Umbilical cord (tissue), 2 donors: ENCODE results near the gene VPS13D. TPM values are rescaled to one million over a fixed set of nuclear protein-coding genes. Genes with fewer than 3 reads are reported as not detected.
"Not testable (repeated sequence)": the region's sequence is repeated elsewhere in the genome, so short reads cannot be mapped to it uniquely, and the experiment has no call there.

ENCODE experiments used
- DNase-seq: peaks from one replicate; pipeline ENCODE4 v3.0.0-alpha.2; 2015; ENCODE audit warnings: low spot score
- total RNA-seq: library from RNA; depleted of rRNA; stranded (reverse); fragments of >200 nt; gene quantifications from one replicate; pipeline ENCODE4 v1.2.3, GENCODE V29; 2014; ENCODE audit warnings: low replicate concordance; ENCODE audit not compliant: insufficient read depth

Gene VPS13D
- total RNA-seq, 1 donor from 2014 or later, result 31.3 TPM

DNA sequence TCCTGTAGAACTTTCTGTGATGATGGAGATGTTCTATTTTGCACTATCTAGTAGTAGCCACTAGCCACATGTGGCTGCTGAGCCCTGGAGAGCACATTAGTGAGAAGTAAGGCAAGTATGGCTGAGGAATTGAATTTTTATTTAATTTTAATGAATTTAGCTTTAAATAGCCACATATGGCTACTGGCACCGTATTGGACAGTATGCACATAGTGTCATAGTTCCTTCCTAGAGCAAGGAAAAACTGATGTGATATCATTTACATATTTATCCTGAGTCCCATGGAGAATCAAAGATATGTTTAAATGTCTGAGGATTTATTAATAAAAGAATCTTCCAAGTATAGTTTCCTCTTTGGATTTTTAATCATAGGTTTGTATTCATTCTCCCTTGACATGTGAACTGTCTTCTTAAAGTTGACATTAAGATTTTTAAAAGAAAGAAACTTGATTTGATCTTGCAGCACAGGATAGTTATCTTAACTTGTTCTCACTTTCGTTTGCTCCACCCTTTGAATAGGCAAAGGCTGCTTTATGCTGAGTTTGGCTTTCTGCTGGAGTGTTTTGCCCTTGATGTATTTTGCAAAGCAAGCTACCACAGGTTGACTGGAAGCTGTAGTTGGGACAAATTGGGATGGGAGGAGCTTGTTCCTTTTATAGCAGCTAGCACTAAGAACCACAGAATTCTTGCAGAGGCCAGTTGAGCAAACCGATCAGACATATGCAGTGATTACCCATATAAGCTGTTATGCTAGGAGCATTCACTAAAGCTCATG, 129.7 kb downstream of the VPS13D start:
- peak; percentile 56 for DNase-seq

DNA sequence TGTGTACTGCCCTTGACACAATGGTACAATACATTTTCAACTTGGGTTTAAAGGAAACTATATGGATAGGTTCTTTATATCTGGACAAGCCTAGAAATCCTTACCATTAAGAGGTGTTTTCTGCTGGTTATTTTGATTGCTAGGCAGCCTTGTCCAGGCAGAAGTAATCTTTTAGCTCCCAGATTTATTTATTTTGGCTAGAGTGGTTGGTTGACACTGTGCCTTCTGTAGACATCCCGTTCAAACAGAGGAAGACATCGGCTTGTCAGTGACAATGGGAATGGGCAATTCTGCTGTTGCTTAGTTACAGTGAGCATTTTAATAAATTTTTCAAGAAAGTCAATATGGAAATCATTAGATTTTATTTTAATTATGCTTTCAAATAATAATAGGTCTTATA, 138.8 kb downstream of the VPS13D start:
- DNase-seq, result no peak

DNA sequence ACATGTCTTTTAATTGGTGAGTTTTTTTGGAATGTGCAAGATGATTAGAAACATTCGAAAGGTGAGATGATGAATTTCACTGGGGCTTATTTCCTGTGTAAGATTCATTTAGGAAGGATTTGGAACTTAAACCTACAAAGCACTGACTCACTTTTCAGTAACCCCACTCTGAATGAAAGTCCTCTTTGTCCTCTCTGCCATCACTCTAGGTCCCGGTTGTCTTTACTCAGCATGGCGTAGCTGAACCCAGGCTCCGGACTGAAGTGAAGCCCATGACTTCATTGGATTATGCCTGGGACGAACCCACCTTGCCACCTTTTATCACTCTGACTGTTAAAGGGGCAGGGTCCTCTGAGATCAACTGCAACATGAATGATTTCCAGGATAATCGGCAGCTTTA, 139.4 kb downstream of the VPS13D start:
- no peak for DNase-seq

DNA sequence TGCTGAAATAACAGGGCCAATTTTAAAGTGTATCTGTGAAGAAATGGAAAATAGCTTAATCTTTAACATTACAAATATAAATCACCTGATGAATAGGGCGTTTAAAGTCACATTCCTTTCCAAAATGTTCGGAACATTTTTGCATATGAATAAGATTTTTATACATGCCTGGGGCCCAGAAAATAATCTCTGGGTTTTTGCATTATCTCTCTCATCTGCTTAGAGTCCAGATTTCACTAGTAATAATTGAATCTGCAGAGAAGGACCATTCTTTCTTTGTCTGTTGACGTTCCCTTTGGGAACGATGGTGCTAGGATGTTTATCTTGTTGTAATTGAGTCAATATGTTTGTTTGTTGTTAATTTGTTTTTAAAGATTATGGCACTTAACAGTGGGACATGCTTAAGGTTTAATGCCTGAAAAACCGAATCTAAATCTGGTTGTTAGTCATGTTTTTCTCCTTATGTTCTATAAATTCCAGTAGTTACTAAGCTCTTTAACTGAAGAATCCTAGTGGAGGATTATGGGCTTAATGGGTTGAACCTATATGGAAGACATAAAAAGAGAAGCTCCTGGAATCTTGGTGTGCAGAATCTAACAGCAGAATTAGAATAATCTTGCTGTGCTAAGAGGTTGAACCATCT, 140.6 kb downstream of the VPS13D start:
- peak; percentile 90 for DNase-seq

DNA sequence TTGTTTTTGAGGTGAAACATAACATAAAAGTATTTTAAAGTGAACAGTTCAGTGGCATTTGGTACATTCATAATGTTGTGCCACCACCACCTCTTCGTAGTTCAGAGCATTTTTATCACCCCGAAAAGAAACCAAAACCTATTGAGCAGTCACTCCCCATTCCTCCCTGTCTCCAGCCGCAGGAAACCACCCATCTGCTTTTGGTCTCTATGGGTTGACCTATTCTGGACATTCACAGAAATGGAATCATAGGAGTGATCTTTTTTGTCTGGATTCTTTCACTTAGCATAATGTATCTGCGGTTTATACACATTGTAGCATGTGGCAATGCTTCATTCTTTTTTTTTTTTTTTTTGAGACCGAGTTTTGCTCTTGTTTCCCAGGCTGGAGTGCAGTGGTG, 141.2 kb downstream of the VPS13D start:
- peak; percentile 76 for DNase-seq

DNA sequence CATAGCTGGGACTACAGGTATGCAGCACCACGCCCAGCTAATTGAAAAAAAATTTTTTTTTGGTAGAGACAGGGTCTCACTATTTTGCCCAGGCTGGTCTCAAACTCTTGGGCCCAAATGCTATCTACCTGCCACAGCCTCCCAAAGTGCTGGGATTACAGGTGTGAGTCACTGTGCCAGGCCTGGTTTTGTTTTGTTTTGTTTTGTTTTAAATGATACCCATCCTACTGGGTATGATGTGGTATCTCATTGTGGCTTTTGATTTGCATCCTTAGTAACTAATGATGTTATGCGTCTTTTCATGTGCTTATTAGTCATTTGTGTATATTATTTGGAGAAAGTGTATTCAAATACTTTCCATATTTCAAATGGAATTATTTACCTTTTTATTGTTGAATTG, 142.3 kb downstream of the VPS13D start:
- no peak for DNase-seq

DNA sequence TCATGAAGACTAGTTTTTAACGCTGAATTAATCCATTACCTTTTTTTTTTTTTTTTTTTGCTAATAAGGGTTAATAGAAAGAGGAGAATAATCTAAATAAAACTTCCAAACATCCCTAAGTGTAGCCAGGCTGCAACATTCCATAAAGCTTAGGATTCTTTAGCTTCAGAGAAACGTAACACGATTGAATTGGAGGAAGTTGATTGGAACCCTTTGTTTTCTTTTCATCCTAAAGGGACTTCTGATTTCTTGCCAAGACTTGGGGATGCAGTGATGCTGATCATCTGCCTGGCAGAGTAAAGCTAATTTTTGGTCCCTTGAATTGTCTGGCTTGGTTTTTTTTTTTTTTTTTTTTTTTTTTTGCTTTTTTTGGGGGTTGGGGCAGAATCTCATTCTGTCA, 142.9 kb downstream of the VPS13D start:
- peak; percentile 31 for DNase-seq

DNA sequence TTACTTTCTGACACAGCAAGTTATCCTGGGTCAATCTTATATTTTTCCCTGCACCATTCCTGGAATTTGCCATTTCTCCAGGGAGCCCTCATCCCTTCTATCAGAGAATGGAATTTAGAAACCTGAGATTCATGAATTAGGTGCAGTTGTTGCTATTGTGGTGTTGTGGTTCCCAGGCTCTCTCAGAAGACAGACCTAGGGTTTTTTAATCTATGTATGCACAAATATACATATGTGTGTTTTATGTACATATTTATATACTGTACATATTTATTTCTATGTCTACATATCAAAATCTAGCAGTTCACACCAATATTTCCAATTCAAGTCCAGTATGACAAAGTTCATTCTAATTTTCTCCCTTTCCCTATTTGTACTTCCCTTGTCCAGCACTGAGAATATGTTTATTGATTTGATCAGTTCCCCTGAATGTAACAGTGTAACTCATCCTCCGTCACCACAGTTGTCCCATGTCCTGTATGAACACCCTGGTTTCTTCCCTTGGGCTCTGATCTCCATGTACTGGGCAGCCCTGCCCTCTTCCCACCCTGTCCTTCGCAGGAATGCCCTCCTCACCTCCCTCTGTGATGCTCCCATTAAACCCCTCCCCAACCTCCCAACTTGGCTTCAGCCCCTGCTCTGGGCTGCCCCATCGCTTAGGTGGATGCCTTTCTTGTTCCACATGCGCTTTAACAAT, 145.5 kb downstream of the VPS13D start:
- no peak for DNase-seq

DNA sequence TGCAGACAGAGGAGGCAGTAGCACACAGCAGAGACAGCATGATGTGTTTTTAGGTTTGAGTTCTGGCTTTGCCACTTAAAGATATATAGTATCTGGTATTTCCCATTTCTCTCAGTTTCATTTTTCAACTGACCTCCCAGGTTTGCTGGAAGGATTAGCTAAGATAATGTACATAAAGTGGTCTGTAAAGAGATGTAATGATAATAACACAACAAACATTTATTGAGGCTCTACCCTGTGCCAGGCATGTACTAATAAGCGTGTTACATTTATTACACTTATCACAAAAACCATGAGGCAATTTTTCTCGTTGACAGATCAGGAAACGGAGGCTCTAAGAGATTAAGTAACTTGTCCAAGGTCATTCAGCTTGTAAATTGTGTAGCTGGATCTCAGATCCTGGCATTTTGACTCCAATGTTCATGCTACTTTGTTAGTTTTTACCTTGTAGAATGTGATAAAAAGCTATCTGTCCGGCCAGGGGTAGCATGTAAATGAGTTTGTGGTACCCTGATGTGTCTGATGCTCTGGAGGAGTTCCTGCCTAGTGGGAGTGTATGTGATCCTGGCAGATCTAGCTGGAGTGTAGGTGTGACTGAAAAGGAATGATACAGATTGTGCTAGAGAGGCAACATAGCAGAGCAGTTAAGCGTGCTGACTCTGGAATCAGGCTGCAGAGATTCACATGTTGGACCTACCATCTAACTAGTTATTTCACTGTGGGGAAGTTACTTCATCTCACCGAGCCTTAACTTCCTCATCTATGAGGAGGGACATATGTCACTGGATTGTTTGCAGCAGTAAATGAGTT, 146.6 kb downstream of the VPS13D start:
- peak; percentile 35 for DNase-seq

DNA sequence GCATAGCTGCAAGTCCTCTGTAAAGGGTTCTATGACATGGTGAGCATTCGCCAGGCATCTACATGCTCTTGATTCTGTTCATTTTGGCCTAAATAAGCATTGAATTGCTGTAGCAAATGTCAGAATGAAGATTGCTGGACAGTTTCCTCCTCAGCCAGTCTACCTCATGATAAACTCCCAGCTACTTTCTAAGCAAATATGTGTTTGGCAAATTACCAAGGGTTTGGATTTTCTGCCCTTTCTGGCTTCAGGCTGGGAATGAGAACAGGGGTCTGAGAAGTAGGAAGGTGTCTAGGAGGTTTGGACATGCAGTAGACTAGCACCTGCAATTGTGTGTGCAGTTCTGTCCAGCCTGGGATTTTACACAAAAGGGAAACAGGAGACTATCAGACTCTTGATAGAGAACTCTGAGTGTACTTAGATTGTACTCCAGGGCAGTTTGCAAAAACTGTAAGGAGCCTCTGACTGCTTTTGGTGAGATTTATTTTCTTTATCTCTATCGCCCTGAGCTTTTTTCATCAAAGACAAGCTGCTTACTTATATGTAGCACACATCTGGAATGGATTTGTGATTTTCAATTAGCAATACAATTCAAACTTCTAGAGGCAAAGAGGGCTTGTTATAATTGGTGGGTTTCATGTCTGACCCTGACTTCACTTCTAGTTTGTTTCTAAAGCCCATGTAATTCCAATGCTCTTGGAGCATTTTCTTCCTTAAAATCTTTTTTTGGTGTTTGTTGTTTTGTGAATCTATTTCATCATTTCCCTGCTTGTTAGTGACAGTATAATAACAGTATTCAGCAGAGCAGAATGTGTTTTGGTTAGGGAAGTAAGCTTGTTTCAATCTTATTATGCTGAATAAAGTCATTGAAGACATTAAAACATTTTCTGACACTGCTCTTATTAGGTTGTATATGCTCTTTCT, 150.8 kb downstream of the VPS13D start:
- peak; percentile 62 for DNase-seq

DNA sequence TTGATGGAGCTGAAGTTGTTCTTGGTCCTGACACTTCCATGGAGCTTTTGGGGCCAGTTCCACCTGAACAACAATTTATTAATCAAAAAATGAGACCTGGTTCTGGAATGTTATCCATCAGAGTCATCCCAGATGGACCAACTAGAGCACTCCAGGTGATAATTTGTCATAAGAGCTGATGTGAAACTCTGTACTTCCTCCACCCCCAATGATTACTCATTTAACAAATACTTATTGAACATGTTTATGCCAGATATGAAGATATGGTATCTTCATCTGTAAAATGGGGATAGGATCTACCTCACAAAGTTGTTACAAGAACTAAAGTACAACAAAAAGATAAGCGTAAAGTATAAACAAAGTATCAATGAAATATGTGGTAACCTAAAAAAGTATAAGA, 153.2 kb downstream of the VPS13D start:
- no peak for DNase-seq

DNA sequence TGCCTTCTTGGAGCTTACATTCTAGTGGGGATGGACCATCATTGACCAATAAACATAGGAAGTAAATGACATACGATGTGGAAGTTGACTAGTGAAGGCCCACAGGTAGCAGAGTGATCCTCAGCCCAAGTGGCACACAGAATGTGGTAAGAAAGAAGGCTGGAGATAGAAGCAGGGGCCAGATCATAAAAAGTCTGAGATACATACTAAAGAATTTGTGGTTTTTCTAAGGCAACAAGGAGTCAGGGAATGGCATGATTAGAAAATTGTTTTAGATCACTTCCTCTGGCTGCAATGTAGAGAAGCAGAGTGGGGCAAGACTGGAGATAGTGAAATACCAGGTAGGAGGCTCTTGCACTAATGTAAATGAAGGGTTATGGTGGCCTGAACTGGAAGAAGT, 154.0 kb downstream of the VPS13D start:
- no peak for DNase-seq

DNA sequence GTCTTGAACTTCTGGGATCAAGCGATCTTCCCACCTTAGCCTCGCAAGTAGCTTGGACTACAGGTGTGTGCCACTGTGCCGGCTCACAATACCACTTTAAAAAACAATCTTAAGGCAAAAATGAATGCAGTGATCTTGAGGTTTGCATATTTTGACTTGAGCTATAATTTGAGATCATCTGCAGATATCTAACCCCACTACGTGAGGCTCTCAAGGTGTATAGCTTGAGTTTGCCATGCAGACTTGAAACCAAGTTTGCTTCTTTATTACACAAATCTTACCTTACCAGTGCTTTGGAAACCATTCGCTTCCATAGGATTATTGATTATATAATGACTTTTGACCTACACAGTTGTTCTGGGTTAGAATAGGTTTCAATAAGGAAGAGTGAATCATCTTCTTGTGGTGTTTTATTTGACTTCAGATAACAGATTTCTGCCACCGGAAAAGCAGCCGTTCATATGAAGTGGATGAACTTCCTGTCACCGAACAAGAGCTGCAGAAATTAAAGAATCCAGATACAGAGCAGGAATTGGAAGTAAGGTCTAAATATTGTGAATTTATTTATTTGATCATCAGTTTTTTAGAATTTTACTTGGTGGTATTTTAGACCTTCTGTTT, 155.1 kb downstream of the VPS13D start:
- no peak for DNase-seq

DNA sequence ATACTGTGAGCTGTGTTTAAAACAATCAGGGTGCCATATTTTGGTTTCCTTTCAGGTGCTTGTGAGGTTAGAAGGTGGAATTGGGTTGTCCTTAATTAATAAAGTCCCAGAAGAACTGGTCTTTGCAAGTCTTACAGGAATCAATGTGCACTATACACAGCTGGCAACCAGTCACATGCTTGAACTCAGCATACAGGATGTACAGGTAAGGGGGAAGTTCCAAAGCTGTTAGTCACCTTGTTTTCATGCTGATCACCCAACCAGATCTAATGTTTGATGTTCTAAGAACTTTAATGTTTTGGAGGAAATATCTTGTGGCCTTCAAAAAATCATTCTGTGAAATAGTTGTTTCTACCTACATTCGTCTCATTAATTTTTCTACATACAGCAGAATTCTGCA, 156.3 kb downstream of the VPS13D start:
- DNase-seq, result no peak

DNA sequence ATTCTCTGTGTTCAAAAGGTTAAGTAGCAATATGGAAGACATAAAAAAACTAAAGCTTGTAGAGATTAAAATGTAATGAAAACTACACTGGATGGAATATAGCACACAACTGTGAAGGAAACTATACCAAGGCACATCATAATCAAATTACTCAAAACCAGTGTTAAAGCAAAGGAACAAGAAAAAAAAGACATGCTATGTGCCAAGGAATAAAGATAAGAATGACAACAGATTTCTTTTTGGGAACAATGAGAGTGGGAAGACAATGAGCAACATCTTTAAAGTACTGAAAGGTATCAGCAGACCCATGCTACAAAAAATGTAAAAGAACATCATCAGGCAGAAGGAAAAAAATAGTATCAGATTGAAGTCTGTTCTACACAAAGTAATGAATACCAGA, 157.8 kb downstream of the VPS13D start:
- no peak for DNase-seq

DNA sequence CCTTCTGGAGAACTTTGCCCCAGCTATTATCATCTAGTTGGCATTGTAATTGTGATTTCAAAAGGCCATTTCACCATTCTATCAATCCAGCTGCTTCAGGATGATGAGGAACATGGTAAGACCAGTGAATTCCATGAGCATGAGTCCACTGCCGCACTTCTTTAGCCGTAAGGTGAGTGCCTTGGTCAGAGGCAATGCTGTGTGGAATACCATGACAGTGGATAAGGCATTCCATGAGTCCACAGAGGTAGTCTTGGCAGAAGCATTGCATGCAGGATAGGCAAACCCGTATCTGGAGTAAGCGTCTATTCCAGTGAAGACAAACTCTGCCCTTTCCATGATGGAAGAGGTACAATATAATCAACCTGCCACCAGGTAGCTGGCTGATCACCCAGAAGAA, 160.5 kb downstream of the VPS13D start:
- not testable (repeated sequence) for DNase-seq

DNA sequence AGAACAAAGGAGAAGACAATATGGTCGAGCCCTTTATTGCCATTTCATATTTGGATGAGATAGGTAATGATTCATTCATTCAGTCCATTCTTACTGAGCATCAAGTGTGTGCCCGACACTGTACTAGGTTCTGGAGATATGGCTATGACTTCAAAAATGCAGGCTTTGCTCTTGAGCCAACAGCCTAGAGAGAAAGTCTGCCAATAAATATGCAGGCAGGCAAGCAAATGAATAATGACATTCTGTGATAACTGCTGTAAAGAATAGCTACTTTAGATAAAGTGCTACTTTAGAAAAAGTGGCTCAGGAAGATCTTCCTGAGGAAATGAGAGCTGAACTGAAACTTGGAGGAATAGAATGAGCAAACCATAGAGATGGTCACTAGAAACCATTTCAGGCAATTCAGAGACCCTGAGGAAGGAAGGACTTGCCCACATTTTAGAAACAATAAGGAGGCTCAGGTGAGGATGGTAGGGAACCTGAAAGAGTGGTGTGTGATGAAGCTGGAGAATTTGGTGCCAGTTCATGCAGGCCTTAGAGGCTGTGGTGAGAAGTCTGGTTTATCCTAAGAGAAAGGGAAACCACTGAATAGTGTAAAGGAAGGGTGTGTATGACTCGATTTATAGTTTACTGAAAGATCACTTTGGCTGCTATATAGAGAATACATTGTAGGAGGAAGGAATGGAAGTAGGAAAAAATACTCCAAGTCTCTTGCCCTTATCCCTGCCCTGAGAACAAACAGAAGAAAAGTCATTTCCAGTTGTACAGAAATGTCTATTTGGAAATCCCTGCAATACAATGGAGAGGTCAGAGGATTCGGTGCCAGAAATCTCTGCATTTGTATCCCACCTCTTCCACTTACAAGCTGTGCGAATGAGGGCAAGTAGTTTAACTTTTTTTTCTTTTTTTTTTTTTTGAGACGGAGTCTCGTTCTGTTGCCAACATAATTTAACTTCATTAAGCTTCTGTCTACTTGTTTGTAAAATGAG, 167.9 kb downstream of the VPS13D start:
- DNase-seq, result peak; percentile 59

DNA sequence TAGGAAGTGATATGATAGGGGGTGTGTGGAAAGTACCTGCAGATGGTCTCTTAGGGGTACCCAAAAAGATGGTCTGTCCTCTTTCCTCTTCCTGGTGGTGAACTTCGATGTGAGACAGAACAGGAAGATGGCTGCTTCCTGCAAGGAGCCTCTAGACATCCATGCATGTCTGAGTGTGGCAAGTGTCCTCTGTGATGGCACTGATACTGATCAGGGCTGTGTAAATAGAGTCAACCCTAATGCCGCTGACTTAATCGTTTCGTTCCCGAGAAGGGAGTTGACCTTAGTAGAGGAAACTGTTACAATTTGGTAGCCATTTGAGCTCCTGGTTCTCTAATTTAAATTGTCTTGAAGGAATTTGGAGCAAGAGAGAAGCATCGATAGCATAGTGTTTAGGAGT, 168.6 kb downstream of the VPS13D start:
- no peak for DNase-seq

DNA sequence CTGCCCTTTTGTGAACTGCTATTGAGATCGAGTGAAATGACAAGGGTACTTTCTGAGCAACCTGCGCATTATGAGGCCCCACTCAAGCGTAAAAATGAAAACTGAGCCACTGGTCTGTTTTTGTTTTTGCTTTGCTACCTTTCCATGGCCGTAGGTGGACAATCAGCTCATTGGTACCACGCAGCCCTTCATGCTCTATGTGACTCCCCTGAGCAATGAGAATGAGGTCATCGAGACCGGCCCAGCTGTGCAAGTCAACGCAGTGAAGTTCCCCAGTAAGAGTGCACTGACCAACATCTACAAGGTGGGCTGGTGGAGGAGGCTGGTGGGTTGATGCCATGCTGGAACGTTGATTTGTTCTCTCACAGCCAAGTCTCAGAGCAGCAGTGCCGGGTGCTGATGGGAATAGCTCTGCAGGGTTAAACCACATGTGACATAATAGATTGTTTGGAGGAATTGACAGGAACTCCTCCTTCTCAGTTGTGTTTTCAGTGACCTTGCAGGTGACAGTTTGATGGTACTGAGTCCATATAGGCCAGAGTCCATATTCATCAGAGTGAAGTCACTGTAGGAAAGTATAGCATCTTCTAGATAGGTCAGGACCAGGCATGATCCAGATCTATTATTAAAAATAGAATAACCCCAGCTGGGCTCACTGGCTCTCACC, 170.3 kb downstream of the VPS13D start:
- no peak for DNase-seq
